Stimulated activated memory B cell treated with anti-CD40 and anti-IgM and Interleukin-4, amounts not matched to agents 10 μg/mL and 1 μg/mL and 100 μg/mL, for 72 hours (primary cell): ENCODE data around the gene THSD4.

Experiments
- ATAC-seq: fragments of 150-1000 bp; cut with Tn5 transposase; 2 replicates; pipeline ENCODE4 v1.10.0; 2021
- H3K27ac Mint-ChIP-seq: one replicate; pipeline ENCODE4 v1.8.0; 2022; ENCODE audit warnings: mild to moderate bottlenecking, mixed read lengths
- H3K27me3 Mint-ChIP-seq: one replicate; pipeline ENCODE4 v1.8.0; 2022; ENCODE audit warnings: mixed read lengths
- H3K36me3 Mint-ChIP-seq: one replicate; pipeline ENCODE4 v1.8.0; 2022; ENCODE audit warnings: mixed read lengths
- H3K4me1 Mint-ChIP-seq: one replicate; pipeline ENCODE4 v1.8.0; 2022; ENCODE audit warnings: mixed read lengths
- H3K4me3 Mint-ChIP-seq: one replicate; pipeline ENCODE4 v1.8.0; 2022; ENCODE audit warnings: mild to moderate bottlenecking, moderate library complexity, mixed read lengths
- H3K9me3 Mint-ChIP-seq: one replicate; pipeline ENCODE4 v1.8.0; 2022; ENCODE audit warnings: mixed read lengths

THSD4 gene

DNA sequence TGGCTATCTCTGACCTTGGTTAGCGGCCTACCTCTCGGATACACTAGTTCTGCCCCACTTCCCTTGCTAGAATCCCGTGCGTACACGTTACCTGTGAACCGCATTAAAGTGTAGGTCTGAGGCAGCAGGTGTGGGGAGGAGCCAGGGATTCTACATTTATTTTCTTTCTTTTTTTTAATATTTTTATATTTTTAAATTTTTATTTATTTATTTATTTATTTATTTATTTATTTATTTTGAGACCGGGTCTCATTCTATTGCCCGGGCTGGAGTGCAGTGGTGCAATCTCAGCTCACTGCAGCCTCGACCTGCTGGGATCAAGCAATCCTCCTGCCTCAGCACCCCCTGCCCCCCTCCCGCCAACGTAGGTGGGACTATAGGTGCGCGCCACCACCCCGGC, 634.2 kb downstream of the THSD4 start:
- Mint-ChIP-seq H3K4me3 (no peak overlapping the region), H3K9me3 (no peaks in the 10 kb centered on the region), H3K4me1 (peaks cover 8% of the 10 kb centered on the region), H3K27ac (no peak overlapping the region), H3K27me3 (peaks cover 21% of the 10 kb centered on the region), H3K36me3 (no peaks in the 10 kb centered on the region)
- no peak for ATAC-seq

DNA sequence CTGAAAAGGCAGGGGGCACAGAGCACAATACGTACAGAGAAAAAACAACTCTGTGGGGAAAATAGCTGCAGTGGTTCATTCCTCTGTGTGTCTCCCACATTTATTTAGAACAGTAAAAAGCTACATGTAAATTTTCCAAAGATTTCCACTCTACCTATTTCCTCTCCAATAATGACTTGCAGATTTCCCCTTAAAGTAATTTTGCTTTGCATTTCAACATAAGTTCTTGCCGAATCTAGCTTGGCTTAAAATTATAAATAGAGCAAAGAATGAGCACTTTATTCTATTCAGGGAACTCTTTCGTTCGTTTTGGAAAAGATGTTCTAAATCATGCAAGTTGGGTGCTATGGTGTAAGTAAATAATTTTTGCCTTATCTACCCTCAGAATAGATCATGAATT, 636.9 kb downstream of the THSD4 start:
- H3K36me3 Mint-ChIP-seq, result no peaks in the 10 kb centered on the region
- no peak for ATAC-seq
- no peak overlapping the region for H3K4me3 Mint-ChIP-seq
- H3K27ac Mint-ChIP-seq, result no peak overlapping the region
- H3K27me3 Mint-ChIP-seq, result peaks cover 19% of the 10 kb centered on the region
- peaks cover 3% of the 10 kb centered on the region for H3K9me3 Mint-ChIP-seq
- peaks cover 8% of the 10 kb centered on the region for H3K4me1 Mint-ChIP-seq

DNA sequence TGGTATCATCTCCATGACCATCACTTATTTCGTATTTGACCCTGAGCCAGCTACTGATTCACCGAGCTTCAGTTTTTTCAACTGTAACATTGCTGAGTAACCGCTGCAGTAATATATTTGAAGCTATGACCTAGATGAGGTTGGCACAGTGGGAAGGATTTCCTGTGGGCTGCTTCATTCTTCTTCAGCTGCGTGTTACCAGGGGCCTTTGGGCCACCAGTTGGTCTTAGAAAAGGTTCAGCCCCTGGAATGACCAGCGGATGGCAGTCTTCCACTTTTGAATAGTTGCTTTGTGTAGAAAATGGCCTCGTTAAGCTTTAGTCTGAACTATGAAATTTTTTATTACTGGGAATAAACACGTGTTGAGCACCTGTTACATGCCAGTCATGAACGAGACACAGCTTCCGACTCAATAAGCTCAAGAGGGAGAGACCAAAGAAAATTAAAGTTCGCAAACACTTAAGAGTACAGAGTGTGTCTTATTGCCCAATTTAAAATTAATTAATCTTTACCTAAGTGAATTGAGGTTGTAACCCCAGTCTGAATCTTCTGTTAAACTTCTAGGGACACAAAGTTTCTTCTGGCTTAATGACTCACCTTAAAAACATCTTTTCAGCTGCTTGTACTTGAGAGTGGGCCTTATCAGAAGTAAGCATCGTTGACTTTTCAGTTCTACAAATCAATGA, 637.5 kb downstream of the THSD4 start:
- Mint-ChIP-seq H3K4me1 (peaks cover 7% of the 10 kb centered on the region), H3K27me3 (peaks cover 19% of the 10 kb centered on the region), H3K9me3 (peaks cover 3% of the 10 kb centered on the region), H3K27ac (no peak overlapping the region), H3K4me3 (no peak overlapping the region), H3K36me3 (no peaks in the 10 kb centered on the region)
- no peak for ATAC-seq

DNA sequence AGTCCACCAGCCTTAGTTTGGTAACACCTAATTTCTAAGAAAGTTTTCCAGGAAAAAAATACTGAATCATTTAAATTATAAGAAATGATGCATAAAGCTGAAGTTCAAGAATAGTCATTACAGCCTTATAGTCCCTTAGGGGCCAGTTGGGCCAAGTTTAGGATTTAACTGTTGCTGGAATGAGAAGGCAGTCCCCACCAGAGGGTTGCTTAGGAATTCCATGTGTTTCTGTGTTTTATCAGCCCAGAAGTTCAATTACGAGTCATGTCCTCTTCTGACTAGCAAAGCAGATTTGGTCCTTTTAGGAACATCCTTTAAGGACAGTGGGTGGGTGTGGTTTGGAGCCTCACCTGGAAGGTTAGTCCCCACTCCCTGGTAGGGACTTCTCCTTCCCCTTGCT, 638.1 kb downstream of the THSD4 start:
- ATAC-seq, result no peak
- peaks cover 1% of the 10 kb centered on the region for H3K4me1 Mint-ChIP-seq
- no peak overlapping the region for H3K27ac Mint-ChIP-seq
- H3K4me3 Mint-ChIP-seq, result no peak overlapping the region
- H3K9me3 Mint-ChIP-seq, result peaks cover 3% of the 10 kb centered on the region
- H3K27me3 Mint-ChIP-seq, result peaks cover 19% of the 10 kb centered on the region
- H3K36me3 Mint-ChIP-seq, result no peaks in the 10 kb centered on the region

DNA sequence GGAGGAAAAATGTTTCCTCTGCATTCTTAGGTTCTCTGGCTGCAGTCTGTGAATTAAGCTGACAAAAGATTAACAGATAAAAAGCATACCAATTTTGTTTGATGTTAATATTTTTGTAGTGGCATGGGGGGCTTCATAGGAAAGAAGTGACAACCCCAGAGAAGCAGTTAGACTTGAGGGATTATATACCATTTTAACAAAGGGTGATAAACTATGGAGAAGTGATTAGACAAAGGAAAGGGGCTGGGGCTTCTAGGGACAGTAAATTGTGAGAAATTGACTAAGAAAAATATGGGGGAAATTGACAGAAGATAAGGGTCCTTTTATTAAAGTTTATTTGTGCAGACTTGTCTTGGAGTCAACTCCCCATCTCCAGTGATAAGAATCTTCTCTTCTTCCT, 639.4 kb downstream of the THSD4 start:
- ATAC-seq, result no peak
- Mint-ChIP-seq H3K27ac (no peak overlapping the region), H3K4me3 (no peak overlapping the region), H3K4me1 (no peaks in the 10 kb centered on the region), H3K27me3 (peaks cover 10% of the 10 kb centered on the region), H3K36me3 (no peaks in the 10 kb centered on the region), H3K9me3 (peaks cover 3% of the 10 kb centered on the region)

DNA sequence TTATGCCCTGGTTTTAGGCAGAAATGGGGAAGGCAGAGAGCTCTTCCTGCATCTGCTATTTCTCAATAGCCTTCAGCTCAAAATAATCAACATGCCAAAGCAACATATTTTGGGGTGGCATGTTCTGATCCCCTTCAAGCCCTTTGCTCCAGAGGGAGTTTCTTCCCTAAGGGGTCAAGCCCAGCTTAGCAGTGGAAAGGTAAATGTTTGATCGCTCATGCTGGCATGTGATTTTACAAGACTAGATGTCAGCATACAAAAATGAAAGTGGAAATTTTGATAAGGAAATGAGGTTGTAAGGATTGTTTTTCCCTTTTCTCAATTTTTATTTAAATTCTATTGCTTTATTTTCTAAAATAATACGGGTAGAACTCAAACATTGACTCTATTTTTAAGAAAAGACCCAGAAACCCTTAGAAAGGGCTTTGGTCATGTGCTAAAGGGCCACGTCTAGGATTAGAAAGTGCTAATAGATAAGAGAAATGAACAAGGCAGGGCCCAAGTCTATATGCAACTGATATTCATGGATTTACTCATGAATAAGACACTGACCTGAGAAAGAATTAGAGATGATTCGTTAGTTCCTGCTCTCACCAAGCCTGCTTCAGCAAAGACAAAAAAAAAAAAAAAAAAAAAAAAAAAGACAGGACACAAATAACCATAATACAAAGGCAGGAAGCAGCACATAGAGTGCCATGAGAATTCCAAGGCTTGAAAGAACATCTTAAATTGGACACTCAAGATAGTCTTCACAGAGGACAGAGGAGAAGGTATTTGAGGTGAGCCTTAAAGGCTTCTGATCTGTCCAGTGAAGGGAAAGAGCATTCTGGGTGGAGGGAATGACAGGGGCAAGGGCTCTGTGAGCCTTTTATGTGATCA, 640.1 kb downstream of the THSD4 start:
- Mint-ChIP-seq H3K27ac (no peak overlapping the region), H3K36me3 (no peaks in the 10 kb centered on the region), H3K9me3 (peaks cover 4% of the 10 kb centered on the region), H3K4me1 (no peaks in the 10 kb centered on the region), H3K4me3 (no peak overlapping the region), H3K27me3 (peaks cover 10% of the 10 kb centered on the region)
- no peak for ATAC-seq

DNA sequence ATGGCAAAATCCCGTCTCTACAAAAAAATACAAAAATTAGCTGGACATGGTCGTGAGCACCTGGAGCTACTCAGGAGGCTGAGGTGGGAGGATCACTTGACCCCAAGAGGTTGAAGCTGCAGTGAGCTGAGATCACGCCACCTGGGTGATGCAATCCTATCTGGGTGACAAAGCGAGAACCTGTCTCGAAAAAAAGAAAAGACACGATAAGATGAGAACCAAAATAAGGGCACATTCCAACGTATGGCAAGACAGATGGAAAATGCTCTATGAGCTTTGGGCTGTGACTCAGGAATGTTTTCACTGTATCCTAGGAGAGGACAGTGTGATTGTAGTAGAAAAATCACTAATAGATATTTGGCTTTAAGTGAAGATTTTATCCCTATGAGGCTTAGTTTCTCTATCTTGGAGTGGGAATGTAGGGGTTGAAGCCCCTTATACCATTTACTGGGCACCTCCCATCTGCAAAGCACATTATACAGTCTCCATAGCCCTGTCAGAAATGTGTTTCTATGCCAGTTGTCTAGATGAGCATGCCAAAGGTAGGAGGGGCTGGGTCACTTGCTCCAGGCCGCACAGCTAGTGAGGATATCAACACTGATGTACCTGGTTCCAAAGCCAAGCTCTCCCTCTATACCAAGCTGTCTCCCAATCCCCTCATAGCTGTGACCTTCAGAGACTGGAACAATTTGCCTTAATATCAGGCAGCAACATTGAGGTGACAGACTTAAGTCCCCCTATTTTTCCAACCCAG, 641.5 kb downstream of the THSD4 start:
- ATAC-seq, result no peak
- Mint-ChIP-seq H3K27me3 (peaks cover 10% of the 10 kb centered on the region), H3K9me3 (peaks cover 13% of the 10 kb centered on the region), H3K27ac (no peak overlapping the region), H3K36me3 (peaks cover 7% of the 10 kb centered on the region), H3K4me3 (no peak overlapping the region), H3K4me1 (no peaks in the 10 kb centered on the region)

DNA sequence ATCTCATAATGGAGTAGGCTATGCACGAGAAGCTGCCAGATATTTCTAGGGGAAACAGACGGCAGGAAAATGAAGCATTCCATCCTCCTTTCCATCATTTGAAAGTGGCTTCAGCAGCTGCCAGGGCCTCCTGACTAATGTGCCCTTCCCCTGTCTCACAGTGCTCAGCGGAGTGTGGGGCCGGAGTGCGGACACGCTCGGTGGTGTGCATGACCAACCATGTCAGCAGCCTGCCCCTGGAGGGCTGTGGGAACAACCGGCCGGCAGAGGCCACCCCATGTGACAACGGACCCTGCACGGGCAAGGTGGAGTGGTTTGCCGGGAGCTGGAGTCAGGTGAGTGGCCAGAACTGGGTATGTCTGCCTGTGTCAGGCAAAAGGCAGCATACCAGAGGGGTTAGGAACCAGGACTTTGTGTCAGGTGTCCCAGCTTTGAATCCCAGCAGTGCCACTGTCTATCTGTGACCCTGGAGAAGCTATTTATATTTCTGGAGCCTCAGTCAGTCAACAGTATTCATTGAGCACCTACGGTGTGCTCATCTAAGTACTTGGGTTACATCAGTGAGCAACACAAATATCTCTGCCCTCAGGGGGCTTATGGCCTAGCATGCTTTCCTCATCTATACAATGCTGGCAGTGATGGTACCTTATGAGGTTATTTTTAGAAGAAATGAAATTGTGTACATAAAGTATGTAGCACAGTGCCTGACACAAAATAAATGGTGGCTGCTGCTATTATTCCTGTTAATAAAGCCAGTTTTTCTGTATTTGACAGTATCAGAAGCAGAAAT, 642.7 kb downstream of the THSD4 start:
- no peaks in the 10 kb centered on the region for H3K4me1 Mint-ChIP-seq
- no peak overlapping the region for H3K27ac Mint-ChIP-seq
- H3K9me3 Mint-ChIP-seq, result peaks cover 17% of the 10 kb centered on the region
- ATAC-seq, result no peak
- H3K4me3 Mint-ChIP-seq, result no peak overlapping the region
- H3K36me3 Mint-ChIP-seq, result peaks cover 11% of the 10 kb centered on the region
- H3K27me3 Mint-ChIP-seq, result peaks cover 10% of the 10 kb centered on the region

DNA sequence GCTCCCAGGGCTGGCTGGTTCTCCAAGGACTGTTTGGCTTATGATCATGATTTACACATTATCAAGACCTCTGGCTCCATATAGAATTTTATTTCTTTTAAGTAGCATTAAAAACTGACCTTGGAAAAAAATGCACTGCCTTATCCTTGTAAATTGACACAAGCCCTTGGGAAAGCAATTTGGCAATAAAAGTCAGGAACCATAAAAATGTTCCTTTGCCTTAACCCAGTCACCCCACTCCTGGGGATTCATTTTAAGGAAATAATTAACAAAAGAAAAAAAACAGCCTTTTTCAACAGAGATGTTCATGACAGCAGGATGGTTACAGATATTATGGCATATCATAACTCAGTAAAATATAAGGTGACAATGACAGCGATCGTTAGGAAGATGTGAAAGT, 643.4 kb downstream of the THSD4 start:
- Mint-ChIP-seq H3K4me1 (no peaks in the 10 kb centered on the region), H3K4me3 (no peak overlapping the region), H3K36me3 (peaks cover 11% of the 10 kb centered on the region), H3K27me3 (peaks cover 10% of the 10 kb centered on the region), H3K9me3 (peaks cover 17% of the 10 kb centered on the region), H3K27ac (no peak overlapping the region)
- ATAC-seq, result no peak

DNA sequence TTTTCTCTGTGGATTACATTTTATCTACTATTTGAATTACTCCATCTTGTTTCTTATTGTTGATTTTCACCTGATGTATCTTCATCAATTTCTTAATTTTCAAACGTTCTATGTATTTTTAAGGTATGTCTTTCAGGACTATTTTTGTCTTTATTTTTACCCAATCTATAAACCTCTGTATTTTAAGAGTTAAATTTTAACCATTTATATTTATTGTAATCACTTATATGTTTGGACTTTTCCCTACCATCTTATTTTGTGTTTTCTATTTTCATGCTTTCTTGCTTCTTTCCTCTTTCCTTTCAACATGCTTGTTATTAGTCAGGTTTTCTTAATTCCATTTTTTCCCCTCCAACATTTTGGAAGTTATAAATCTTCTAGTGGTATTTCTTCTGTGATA, 645.6 kb downstream of the THSD4 start:
- no peak for ATAC-seq
- H3K4me1 Mint-ChIP-seq, result no peaks in the 10 kb centered on the region
- H3K27ac Mint-ChIP-seq, result no peak overlapping the region
- H3K4me3 Mint-ChIP-seq, result no peak overlapping the region
- H3K36me3 Mint-ChIP-seq, result peaks cover 11% of the 10 kb centered on the region
- H3K9me3 Mint-ChIP-seq, result peaks cover 14% of the 10 kb centered on the region
- H3K27me3 Mint-ChIP-seq, result no peaks in the 10 kb centered on the region

DNA sequence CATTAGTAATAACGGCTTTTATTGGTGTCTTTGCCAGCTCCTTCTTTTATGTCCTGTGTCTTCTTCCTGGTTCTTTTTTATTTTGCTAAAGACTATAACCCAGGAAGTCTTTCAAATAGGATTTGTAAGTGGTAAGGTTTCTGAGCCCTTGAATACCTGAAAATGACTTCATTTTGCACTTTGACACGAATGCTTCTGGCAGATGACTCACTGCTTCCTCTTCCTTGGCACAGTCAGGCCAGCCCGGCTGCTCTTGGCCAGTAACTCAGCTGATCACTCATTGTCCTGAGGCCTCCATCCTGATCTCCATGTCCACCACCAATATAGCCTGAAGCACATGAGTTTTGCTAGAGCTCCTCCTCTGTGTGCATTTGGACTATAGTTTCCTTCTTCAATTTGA, 646.4 kb downstream of the THSD4 start:
- Mint-ChIP-seq H3K27me3 (no peaks in the 10 kb centered on the region), H3K27ac (no peak overlapping the region), H3K9me3 (peaks cover 14% of the 10 kb centered on the region), H3K36me3 (peaks cover 11% of the 10 kb centered on the region), H3K4me1 (no peaks in the 10 kb centered on the region), H3K4me3 (no peak overlapping the region)
- no peak for ATAC-seq

DNA sequence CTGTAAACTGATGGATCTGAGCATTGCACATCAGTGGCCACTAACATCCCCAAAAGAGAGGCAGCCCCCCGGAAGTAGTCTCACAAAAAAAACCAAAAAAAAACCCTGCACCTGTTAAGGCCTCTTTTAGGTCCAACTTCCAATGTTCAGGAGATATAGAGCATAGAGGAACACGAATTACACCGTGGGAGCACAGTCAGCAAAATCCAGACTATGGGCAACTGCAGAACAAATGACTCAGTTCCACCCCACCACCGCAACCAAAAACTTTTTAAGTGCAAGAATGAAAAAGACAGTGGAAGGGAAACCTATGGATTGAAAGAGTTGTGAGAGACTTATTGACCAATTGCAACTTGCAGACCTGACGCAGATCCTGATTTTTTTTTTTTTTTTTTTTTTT, 652.9 kb downstream of the THSD4 start:
- no peaks in the 10 kb centered on the region for H3K9me3 Mint-ChIP-seq
- H3K4me3 Mint-ChIP-seq, result no peak overlapping the region
- H3K27me3 Mint-ChIP-seq, result peaks cover 9% of the 10 kb centered on the region
- no peaks in the 10 kb centered on the region for H3K4me1 Mint-ChIP-seq
- no peak overlapping the region for H3K27ac Mint-ChIP-seq
- no peak for ATAC-seq
- H3K36me3 Mint-ChIP-seq, result no peaks in the 10 kb centered on the region

DNA sequence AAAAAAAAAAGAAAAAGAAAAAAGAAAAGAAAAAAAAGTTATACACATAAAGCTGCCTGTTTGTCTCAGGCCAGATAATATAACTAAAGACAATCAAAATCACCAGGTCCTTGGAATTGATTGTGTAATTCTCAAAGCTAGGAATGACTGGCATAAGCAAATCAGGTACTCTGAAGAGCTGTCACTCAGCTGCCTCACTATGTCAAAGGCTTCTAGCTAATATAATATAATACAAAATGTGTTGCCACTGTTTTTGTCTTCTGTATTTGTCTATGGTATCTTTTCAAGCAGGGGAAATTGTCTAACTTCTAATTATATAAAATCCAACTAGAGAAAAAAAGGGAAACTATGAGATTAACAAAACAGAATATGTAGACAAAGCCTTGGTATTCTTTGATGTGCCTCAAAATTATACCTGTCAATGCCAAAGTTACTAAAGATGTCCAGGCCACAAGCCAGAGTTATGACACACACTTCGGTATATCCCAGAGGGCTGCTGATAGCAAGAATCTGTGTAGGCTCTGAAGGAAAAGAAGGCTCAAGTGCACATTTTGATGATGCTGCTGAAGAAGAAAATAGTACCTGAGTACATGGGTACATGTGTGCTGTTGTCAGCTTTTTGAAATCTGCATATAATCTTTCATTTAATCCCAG, 658.1 kb downstream of the THSD4 start:
- Mint-ChIP-seq H3K27ac (no peak overlapping the region), H3K27me3 (peaks cover 2% of the 10 kb centered on the region), H3K4me3 (no peak overlapping the region), H3K36me3 (no peaks in the 10 kb centered on the region), H3K9me3 (no peaks in the 10 kb centered on the region), H3K4me1 (no peaks in the 10 kb centered on the region)
- no peak for ATAC-seq

DNA sequence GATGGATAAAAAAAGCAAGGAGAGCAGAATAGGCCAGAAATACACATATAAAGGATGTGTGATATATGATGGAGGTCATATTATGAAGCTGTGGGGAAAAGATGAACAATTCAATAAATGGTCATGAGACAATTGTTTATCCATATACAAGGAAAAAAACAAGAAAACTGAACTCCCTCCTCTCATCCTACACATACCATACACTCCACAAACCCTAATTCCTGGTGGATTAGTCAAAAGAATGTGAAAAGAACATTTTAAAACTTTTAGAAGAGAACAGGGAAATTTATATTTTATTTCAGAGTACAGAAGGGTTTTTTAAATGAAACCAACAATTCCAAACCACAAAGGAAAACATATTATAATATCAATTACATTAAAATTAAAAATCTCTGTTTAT, 660.6 kb downstream of the THSD4 start:
- H3K9me3 Mint-ChIP-seq, result no peaks in the 10 kb centered on the region

More for the DNA sequence above, 660.6 kb downstream of the THSD4 start:
- H3K27me3 Mint-ChIP-seq, result peaks cover 8% of the 10 kb centered on the region
- no peak for ATAC-seq
- H3K36me3 Mint-ChIP-seq, result no peaks in the 10 kb centered on the region
- H3K4me3 Mint-ChIP-seq, result no peak overlapping the region
- peaks cover 9% of the 10 kb centered on the region for H3K4me1 Mint-ChIP-seq
- no peak overlapping the region for H3K27ac Mint-ChIP-seq
